Measurements from ENCODE around the gene MAMLD1.

The MAMLD1 gene

DNA sequence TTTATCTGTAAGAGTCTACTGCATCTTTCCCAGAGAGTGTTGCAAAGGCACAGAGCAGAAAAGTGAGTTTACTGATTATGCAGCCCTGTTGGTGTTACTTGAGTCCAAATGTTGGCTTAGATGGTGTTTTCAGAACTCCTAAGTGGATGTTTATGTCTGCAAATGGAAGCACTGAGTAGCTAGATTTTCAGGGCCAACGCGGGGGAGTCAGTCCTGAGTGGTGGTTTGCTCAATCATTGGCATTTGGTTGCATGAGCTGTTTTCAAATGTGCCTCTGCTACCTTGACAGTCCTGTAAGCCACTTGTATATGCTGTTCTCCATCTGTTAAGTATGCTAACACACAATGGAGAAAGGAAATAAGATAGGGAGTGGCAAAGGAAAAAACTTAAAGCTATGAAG is 45.4 kb downstream of the MAMLD1 start:
- Histone ChIP-seq H3K27me3 (ENCODE audit: low read depth, low read length) (no peaks in the 10 kb centered on the region), H3K27ac (ENCODE audit: low read length) (no peak overlapping the region), H3K36me3 (ENCODE audit: control insufficient read depth in 1 of 2, insufficient read depth in 2 of 2, low read length in 2 of 2) (no peaks in the 10 kb centered on the region), H3K4me1 (ENCODE audit: control insufficient read depth in 1 of 2, insufficient read depth in 2 of 2, low read length in 2 of 2) (no peaks in the 10 kb centered on the region), H3K9me3 (ENCODE audit: control insufficient read depth in 1 of 2, low read length in 2 of 2) (no peaks in the 10 kb centered on the region), H3K4me3 (ENCODE audit: low read depth in 1 of 2, low read length in 2 of 2) (no peak overlapping the region)

DNA sequence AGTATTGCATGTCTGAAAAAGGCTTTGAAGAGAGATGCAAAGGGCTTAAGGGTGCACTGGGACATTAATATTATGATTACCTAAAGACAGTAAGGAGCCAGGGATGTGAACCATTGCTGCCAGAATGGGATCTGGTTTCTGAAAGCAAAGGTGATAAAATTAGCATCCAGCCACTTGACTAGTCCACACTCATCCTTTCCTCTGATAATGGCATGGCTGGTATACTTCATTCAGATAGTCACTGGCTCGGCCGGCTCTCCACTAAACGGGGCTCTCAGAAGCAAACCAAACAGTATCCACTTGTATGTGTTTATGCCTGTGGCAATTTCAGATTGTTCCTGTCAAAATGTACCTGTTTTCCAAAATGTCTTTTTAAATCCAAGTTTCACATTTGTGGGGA is 46.4 kb downstream of the MAMLD1 start:
- Histone ChIP-seq H3K36me3 (ENCODE audit: control insufficient read depth in 1 of 2, insufficient read depth in 2 of 2, low read length in 2 of 2) (no peaks in the 10 kb centered on the region), H3K4me1 (ENCODE audit: control insufficient read depth in 1 of 2, insufficient read depth in 2 of 2, low read length in 2 of 2) (no peaks in the 10 kb centered on the region), H3K9me3 (ENCODE audit: control insufficient read depth in 1 of 2, low read length in 2 of 2) (no peaks in the 10 kb centered on the region), H3K27me3 (ENCODE audit: low read depth, low read length) (no peaks in the 10 kb centered on the region), H3K4me3 (ENCODE audit: low read depth in 1 of 2, low read length in 2 of 2) (no peak overlapping the region), H3K27ac (ENCODE audit: low read length) (no peak overlapping the region)

- Histone ChIP-seq H3K27me3 (ENCODE audit: low read depth, low read length) (no peaks in the 10 kb centered on the region), H3K4me3 (ENCODE audit: low read depth in 1 of 2, low read length in 2 of 2) (no peak overlapping the region), H3K27ac (ENCODE audit: low read length) (no peak overlapping the region), H3K9me3 (ENCODE audit: control insufficient read depth in 1 of 2, low read length in 2 of 2) (no peaks in the 10 kb centered on the region), H3K36me3 (ENCODE audit: control insufficient read depth in 1 of 2, insufficient read depth in 2 of 2, low read length in 2 of 2) (no peaks in the 10 kb centered on the region), H3K4me1 (ENCODE audit: control insufficient read depth in 1 of 2, insufficient read depth in 2 of 2, low read length in 2 of 2) (no peaks in the 10 kb centered on the region)
These were observed 46.8 kb downstream of the MAMLD1 start for GRCh38 chrX:150409964-150410363.

- Histone ChIP-seq H3K9me3 (ENCODE audit: control insufficient read depth in 1 of 2, low read length in 2 of 2) (no peaks in the 10 kb centered on the region), H3K27me3 (ENCODE audit: low read depth, low read length) (no peaks in the 10 kb centered on the region), H3K36me3 (ENCODE audit: control insufficient read depth in 1 of 2, insufficient read depth in 2 of 2, low read length in 2 of 2) (no peaks in the 10 kb centered on the region), H3K4me3 (ENCODE audit: low read depth in 1 of 2, low read length in 2 of 2) (no peak overlapping the region), H3K4me1 (ENCODE audit: control insufficient read depth in 1 of 2, insufficient read depth in 2 of 2, low read length in 2 of 2) (no peaks in the 10 kb centered on the region), H3K27ac (ENCODE audit: low read length) (no peak overlapping the region)
These were observed 47.4 kb downstream of the MAMLD1 start for GRCh38 chrX:150410513-150410912.

DNA sequence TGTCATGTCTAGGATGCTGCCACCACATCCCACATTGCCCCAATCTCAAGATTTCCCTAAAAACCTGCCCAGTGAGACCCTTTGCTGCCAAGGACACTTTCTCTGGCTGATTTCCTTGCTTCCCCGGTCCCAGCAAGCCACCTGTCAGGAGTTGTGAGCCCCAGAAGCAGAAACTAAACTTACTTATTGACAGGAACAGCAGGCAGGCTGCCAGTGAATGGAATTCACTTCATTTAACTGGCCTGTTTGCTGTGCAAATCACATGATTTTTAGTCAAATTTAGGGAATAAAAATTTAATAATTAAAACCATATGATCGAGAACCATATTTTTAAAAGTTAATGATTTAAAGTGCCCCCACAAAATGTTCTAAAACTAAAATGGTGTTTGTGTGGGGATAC is 48.5 kb downstream of the MAMLD1 start:
- H3K9me3 ChIP-seq (ENCODE audit: control insufficient read depth in 1 of 2, low read length in 2 of 2), result no peaks in the 10 kb centered on the region
- H3K27me3 ChIP-seq (ENCODE audit: low read depth, low read length), result no peaks in the 10 kb centered on the region
- H3K4me1 ChIP-seq (ENCODE audit: control insufficient read depth in 1 of 2, insufficient read depth in 2 of 2, low read length in 2 of 2), result no peaks in the 10 kb centered on the region
- no peak overlapping the region for H3K27ac ChIP-seq (ENCODE audit: low read length)
- no peaks in the 10 kb centered on the region for H3K36me3 ChIP-seq (ENCODE audit: control insufficient read depth in 1 of 2, insufficient read depth in 2 of 2, low read length in 2 of 2)
- no peak overlapping the region for H3K4me3 ChIP-seq (ENCODE audit: low read depth in 1 of 2, low read length in 2 of 2)

DNA sequence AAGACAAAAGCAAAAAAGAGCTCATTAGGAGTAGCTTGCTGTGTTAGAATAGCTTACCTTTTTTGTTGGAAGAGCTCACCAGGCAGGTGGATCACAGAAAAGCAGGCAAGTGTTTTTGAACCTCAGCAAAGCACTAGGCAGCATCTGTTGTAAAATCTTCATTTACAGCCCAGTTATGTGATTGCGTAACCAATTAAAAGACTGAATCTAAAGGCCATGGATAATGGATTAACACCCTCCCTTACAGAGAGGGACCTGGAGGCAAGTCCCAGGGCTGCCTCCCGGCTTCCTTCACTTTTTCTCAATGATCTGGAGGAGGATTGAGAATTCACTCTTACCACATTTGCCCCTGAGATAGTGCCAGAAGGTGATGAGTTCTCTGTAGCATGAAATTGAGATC is 51.1 kb downstream of the MAMLD1 start:
- no peaks in the 10 kb centered on the region for H3K4me1 ChIP-seq (ENCODE audit: control insufficient read depth in 1 of 2, insufficient read depth in 2 of 2, low read length in 2 of 2)
- no peaks in the 10 kb centered on the region for H3K36me3 ChIP-seq (ENCODE audit: control insufficient read depth in 1 of 2, insufficient read depth in 2 of 2, low read length in 2 of 2)
- H3K27me3 ChIP-seq (ENCODE audit: low read depth, low read length), result no peaks in the 10 kb centered on the region
- no peak overlapping the region for H3K27ac ChIP-seq (ENCODE audit: low read length)
- no peaks in the 10 kb centered on the region for H3K9me3 ChIP-seq (ENCODE audit: control insufficient read depth in 1 of 2, low read length in 2 of 2)
- no peak overlapping the region for H3K4me3 ChIP-seq (ENCODE audit: low read depth in 1 of 2, low read length in 2 of 2)

DNA sequence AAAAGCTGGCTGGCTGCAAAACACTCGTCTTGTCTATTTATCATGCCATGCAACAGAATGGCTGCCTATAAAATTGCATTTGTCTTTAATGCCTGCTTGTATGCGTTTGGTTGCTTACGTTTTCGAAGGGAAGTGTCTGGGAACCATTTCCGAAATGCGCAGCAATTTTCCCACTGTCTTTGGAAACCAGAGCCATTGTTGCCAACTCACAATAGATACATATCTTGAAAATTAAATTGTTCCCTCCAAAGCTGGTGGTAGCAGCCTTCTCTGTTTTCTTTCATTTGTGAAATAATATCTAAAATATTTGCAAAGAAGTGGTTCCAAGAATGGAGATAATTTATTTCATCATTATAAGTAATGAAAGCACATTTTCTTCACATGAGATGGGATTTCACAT is 53.4 kb downstream of the MAMLD1 start:
- Histone ChIP-seq H3K36me3 (ENCODE audit: control insufficient read depth in 1 of 2, insufficient read depth in 2 of 2, low read length in 2 of 2) (no peaks in the 10 kb centered on the region), H3K4me3 (ENCODE audit: low read depth in 1 of 2, low read length in 2 of 2) (no peak overlapping the region), H3K9me3 (ENCODE audit: control insufficient read depth in 1 of 2, low read length in 2 of 2) (no peaks in the 10 kb centered on the region), H3K27me3 (ENCODE audit: low read depth, low read length) (no peaks in the 10 kb centered on the region), H3K4me1 (ENCODE audit: control insufficient read depth in 1 of 2, insufficient read depth in 2 of 2, low read length in 2 of 2) (no peaks in the 10 kb centered on the region), H3K27ac (ENCODE audit: low read length) (no peak overlapping the region)

DNA sequence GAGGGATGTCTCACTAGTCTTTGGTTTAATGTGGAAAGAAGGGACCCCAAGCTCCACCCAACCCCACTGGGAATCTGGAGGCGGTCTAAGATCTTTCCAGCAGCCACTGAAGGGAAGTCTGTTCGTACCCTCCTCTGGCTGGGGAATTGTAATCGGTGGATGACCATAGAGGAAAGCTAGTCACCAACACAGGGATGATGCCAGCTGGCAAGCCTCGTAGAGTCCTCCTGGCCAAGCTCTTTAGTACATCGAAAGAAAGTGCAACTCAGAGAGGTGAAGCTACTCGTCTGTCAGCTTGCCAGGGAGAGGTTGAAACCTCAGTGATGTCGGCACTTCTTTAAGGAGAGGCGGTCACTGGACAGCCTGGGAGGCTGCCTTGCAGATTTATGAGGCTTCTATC is 58.7 kb downstream of the MAMLD1 start:
- Histone ChIP-seq H3K4me1 (ENCODE audit: control insufficient read depth in 1 of 2, insufficient read depth in 2 of 2, low read length in 2 of 2) (no peaks in the 10 kb centered on the region), H3K27me3 (ENCODE audit: low read depth, low read length) (no peaks in the 10 kb centered on the region), H3K36me3 (ENCODE audit: control insufficient read depth in 1 of 2, insufficient read depth in 2 of 2, low read length in 2 of 2) (no peaks in the 10 kb centered on the region), H3K27ac (ENCODE audit: low read length) (no peak overlapping the region), H3K4me3 (ENCODE audit: low read depth in 1 of 2, low read length in 2 of 2) (no peak overlapping the region), H3K9me3 (ENCODE audit: control insufficient read depth in 1 of 2, low read length in 2 of 2) (no peaks in the 10 kb centered on the region)

GRCh38 chrX:150429594-150429993 is 66.5 kb downstream of the MAMLD1 start:
- H3K36me3 ChIP-seq (ENCODE audit: control insufficient read depth in 1 of 2, insufficient read depth in 2 of 2, low read length in 2 of 2), result no peaks in the 10 kb centered on the region
- H3K4me3 ChIP-seq (ENCODE audit: low read depth in 1 of 2, low read length in 2 of 2), result no peak overlapping the region
- no peak overlapping the region for H3K27ac ChIP-seq (ENCODE audit: low read length)
- no peaks in the 10 kb centered on the region for H3K9me3 ChIP-seq (ENCODE audit: control insufficient read depth in 1 of 2, low read length in 2 of 2)
- H3K27me3 ChIP-seq (ENCODE audit: low read depth, low read length), result no peaks in the 10 kb centered on the region
- H3K4me1 ChIP-seq (ENCODE audit: control insufficient read depth in 1 of 2, insufficient read depth in 2 of 2, low read length in 2 of 2), result no peaks in the 10 kb centered on the region

DNA sequence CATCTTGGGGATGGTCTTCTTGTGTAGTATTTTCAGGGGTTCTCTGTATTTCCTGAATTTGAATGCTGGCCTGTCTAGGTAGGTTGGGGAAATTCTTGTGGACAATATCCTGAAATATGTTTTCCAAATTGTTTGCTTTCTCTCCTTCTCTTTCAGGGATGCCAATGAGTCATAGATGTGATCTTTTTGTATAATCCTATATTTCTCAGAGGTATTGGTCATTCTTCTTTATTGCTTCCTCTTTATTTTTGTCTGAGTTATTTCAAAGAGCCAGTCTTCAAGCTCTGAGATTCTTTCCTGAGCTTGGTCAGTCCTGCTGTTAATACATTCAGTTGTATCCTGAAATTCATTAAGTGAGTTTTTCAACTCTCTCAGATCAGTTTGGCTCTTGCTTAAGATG is 73.1 kb downstream of the MAMLD1 start:
- no peaks in the 10 kb centered on the region for H3K27me3 ChIP-seq (ENCODE audit: low read depth, low read length)
- no peaks in the 10 kb centered on the region for H3K9me3 ChIP-seq (ENCODE audit: control insufficient read depth in 1 of 2, low read length in 2 of 2)

DNA sequence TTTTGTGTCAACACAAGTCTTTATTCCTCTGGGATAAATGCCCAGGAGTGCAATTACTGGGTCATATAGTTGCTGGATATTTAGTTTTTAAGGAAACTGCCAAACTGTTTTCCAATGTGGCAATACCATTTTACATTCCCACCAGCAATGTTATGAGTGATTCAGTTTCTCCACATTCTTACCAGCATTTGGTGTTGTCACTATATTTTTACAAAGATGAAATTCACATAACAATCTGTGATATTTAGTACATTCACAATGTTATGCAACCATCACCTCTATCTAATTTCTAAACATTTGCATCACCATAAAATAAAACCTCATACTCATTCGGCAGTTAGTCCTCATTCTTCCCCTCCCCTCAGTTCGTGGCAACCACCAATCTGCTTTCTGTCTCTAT is 75.0 kb downstream of the MAMLD1 start:
- no peaks in the 10 kb centered on the region for H3K9me3 ChIP-seq (ENCODE audit: control insufficient read depth in 1 of 2, low read length in 2 of 2)
- H3K36me3 ChIP-seq (ENCODE audit: control insufficient read depth in 1 of 2, insufficient read depth in 2 of 2, low read length in 2 of 2), result no peaks in the 10 kb centered on the region
- no peaks in the 10 kb centered on the region for H3K27me3 ChIP-seq (ENCODE audit: low read depth, low read length)
- H3K4me3 ChIP-seq (ENCODE audit: low read depth in 1 of 2, low read length in 2 of 2), result no peak overlapping the region
- no peaks in the 10 kb centered on the region for H3K4me1 ChIP-seq (ENCODE audit: control insufficient read depth in 1 of 2, insufficient read depth in 2 of 2, low read length in 2 of 2)
- no peak overlapping the region for H3K27ac ChIP-seq (ENCODE audit: low read length)

More for the DNA sequence above, 73.1 kb downstream of the MAMLD1 start:
- H3K4me3 ChIP-seq (ENCODE audit: low read depth in 1 of 2, low read length in 2 of 2), result no peak overlapping the region
- no peak overlapping the region for H3K27ac ChIP-seq (ENCODE audit: low read length)
- no peaks in the 10 kb centered on the region for H3K36me3 ChIP-seq (ENCODE audit: control insufficient read depth in 1 of 2, insufficient read depth in 2 of 2, low read length in 2 of 2)
- H3K4me1 ChIP-seq (ENCODE audit: control insufficient read depth in 1 of 2, insufficient read depth in 2 of 2, low read length in 2 of 2), result no peaks in the 10 kb centered on the region

DNA sequence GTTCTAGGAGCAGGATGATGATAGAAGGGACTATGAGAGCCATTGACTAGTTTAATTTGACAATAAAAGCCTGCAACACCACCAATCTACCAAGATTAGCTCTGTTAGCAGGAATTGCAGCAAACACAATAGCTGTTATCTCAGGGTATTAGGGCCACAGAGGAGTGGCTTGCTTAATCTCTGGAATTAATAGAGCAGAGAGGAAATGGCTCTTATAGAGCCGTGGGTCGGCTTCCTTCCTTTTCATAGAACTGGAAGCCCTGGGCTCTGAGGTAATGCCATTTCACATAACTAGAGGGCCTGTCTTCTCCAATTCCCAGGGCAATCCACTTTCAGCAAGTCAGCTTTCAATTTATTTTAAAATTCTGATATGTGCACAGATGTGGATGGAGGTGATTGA is 83.0 kb downstream of the MAMLD1 start:
- Histone ChIP-seq H3K9me3 (ENCODE audit: control insufficient read depth in 1 of 2, low read length in 2 of 2) (no peaks in the 10 kb centered on the region), H3K4me1 (ENCODE audit: control insufficient read depth in 1 of 2, insufficient read depth in 2 of 2, low read length in 2 of 2) (peaks cover 0 to 3% of the 10 kb centered on the region in 2 donors), H3K4me3 (ENCODE audit: low read depth in 1 of 2, low read length in 2 of 2) (no peak overlapping the region), H3K27ac (ENCODE audit: low read length) (no peak overlapping the region), H3K36me3 (ENCODE audit: control insufficient read depth in 1 of 2, insufficient read depth in 2 of 2, low read length in 2 of 2) (no peaks in the 10 kb centered on the region), H3K27me3 (ENCODE audit: low read depth, low read length) (no peaks in the 10 kb centered on the region)

All from muscle layer of duodenum (tissue), 2 donors.